ENCODE data around the gene TMEM212.
A peak's percentile ranks its signal among the peaks of the same experiment; 100 is the strongest.

TMEM212 gene

DNA sequence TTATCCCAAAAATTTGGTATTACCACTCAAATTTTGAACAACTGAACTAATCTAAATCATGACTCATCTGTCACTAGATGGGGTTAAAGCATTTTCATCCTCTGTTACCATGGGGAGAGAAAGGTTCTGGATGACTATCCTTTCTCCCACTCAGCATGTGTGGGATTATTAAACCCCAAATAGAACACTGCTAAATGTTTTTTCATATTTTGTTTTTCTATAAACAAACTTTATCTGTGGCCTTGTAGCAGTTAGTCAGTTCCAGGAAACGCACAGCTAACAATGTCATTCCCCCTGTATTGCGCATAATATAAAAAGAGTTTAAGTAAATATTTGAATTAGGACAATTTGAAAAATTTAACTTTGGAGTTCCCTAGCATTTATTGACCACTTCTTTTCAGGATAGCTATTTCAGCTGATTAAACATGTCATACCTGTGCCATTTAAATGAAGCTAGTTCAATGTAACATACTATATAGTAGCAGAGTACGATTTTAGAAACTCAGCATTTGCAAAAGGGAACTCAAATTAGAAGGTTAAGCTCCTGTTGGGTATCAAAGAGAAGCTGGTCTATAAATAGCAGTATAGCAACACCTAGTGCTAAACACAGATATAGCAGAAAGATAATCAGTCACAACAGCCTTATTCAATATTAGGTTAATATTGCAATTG lies 9.2 kb upstream of the TMEM212 start:
- no peak overlapping the region for H2AFZ ChIP-seq (ENCODE audit: low read depth, low read length)
- no peaks in the 10 kb centered on the region for H3K79me2 ChIP-seq (ENCODE audit: insufficient read depth, low read length)
- ATAC-seq (ENCODE audit: insufficient read depth, low read depth), result no peak
- no peaks in the 10 kb centered on the region for H3K36me3 ChIP-seq (ENCODE audit: insufficient read depth, low read length)
- no peak for TF ChIP-seq EZH2 (IDR thresholded peaks at IDR 0.05; ENCODE audit: borderline replicate concordance, low read depth, low read length, severe bottlenecking)
- TF ChIP-seq, protein P1, sequence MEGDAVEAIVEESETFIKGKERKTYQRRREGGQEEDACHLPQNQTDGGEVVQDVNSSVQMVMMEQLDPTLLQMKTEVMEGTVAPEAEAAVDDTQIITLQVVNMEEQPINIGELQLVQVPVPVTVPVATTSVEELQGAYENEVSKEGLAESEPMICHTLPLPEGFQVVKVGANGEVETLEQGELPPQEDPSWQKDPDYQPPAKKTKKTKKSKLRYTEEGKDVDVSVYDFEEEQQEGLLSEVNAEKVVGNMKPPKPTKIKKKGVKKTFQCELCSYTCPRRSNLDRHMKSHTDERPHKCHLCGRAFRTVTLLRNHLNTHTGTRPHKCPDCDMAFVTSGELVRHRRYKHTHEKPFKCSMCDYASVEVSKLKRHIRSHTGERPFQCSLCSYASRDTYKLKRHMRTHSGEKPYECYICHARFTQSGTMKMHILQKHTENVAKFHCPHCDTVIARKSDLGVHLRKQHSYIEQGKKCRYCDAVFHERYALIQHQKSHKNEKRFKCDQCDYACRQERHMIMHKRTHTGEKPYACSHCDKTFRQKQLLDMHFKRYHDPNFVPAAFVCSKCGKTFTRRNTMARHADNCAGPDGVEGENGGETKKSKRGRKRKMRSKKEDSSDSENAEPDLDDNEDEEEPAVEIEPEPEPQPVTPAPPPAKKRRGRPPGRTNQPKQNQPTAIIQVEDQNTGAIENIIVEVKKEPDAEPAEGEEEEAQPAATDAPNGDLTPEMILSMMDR (IDR thresholded peaks at IDR 0.05; ENCODE audit: borderline replicate concordance, extremely low read depth, low read length, poor library complexity, severe bottlenecking), result peak; percentile 46
- peaks cover 15% of the 10 kb centered on the region for H3K27me3 ChIP-seq (ENCODE audit: insufficient read depth, low read length, poor library complexity)
- H4K20me1 ChIP-seq (ENCODE audit: insufficient read depth, low read length), result no peaks in the 10 kb centered on the region
- H3K4me1 ChIP-seq (ENCODE audit: insufficient read depth, low read length), result no peaks in the 10 kb centered on the region
- H3K4me2 ChIP-seq (ENCODE audit: insufficient read depth, low read length), result no peak overlapping the region
- no peak overlapping the region for H3K27ac ChIP-seq (ENCODE audit: low read length)
- no peaks in the 10 kb centered on the region for H3K9me3 ChIP-seq (ENCODE audit: insufficient read depth, low read length, severe bottlenecking)
- no peak overlapping the region for H3K4me3 ChIP-seq (ENCODE audit: low read depth in 1 of 2, low read length in 2 of 2)
- H3K9ac ChIP-seq (ENCODE audit: low read depth, low read length), result no peak overlapping the region
- no peak for DNase-seq

DNA sequence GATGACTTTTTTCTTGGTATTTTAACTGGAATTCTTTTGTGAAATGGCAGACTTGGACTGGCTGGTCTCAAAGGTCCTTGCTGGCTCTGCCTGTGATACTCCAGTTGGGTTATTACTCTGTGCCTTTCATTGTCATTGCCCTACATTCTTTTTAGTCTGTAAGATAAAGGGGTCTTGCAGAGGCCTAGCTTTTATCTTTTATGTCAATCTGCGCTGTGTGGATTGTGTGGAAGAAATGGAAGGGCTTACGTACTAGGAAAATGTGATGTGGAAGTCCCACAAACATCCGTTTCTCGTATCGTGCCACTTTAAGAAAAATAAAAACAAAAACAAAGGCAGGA lies 8.7 kb upstream of the TMEM212 start:
- H2AFZ ChIP-seq (ENCODE audit: low read depth, low read length), result no peak overlapping the region
- H3K9ac ChIP-seq (ENCODE audit: low read depth, low read length), result no peak overlapping the region
- no peak overlapping the region for H3K27ac ChIP-seq (ENCODE audit: low read length)

DNA sequence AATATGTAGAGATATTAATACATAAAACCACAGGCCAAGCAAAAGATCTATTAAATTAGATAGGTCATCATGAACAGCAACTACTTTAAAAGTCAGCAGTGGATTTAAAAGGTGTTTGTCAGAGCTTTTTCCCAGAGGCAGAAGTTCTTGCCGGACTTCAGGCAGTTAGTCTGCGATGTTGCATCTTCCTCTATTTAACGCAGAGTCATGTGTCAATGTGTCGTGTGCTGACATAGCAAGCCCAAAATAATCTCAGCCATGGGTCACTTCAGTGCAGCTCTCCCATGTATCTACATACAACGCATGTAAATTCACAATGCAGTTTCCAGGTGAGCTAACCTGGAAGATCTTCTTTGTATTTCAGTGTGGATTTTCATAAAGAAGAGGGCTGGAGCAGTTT lies 8.0 kb upstream of the TMEM212 start:
- Histone ChIP-seq H3K79me2 (ENCODE audit: insufficient read depth, low read length) (no peaks in the 10 kb centered on the region), H3K4me1 (ENCODE audit: insufficient read depth, low read length) (no peaks in the 10 kb centered on the region), H3K9ac (ENCODE audit: low read depth, low read length) (no peak overlapping the region), H3K4me2 (ENCODE audit: insufficient read depth, low read length) (no peak overlapping the region), H3K27me3 (ENCODE audit: insufficient read depth, low read length, poor library complexity) (peaks cover 7% of the 10 kb centered on the region), H2AFZ (ENCODE audit: low read depth, low read length) (no peak overlapping the region), H4K20me1 (ENCODE audit: insufficient read depth, low read length) (no peaks in the 10 kb centered on the region), H3K4me3 (ENCODE audit: low read depth in 1 of 2, low read length in 2 of 2) (no peak overlapping the region), H3K36me3 (ENCODE audit: insufficient read depth, low read length) (no peaks in the 10 kb centered on the region), H3K9me3 (ENCODE audit: insufficient read depth, low read length, severe bottlenecking) (no peaks in the 10 kb centered on the region), H3K27ac (ENCODE audit: low read length) (no peak overlapping the region)
- ATAC-seq (ENCODE audit: insufficient read depth, low read depth), result no peak
- no peak for TF ChIP-seq EZH2 (IDR thresholded peaks at IDR 0.05; ENCODE audit: borderline replicate concordance, low read depth, low read length, severe bottlenecking)
- TF ChIP-seq, protein P1 (IDR thresholded peaks at IDR 0.05; ENCODE audit: borderline replicate concordance, extremely low read depth, low read length, poor library complexity, severe bottlenecking), result no peak
- no peak for DNase-seq

More for the DNA sequence above, 8.7 kb upstream of the TMEM212 start:
- Histone ChIP-seq H3K36me3 (ENCODE audit: insufficient read depth, low read length) (no peaks in the 10 kb centered on the region), H3K4me1 (ENCODE audit: insufficient read depth, low read length) (no peaks in the 10 kb centered on the region), H4K20me1 (ENCODE audit: insufficient read depth, low read length) (no peaks in the 10 kb centered on the region), H3K4me3 (ENCODE audit: low read depth in 1 of 2, low read length in 2 of 2) (no peak overlapping the region), H3K9me3 (ENCODE audit: insufficient read depth, low read length, severe bottlenecking) (no peaks in the 10 kb centered on the region), H3K79me2 (ENCODE audit: insufficient read depth, low read length) (no peaks in the 10 kb centered on the region), H3K27me3 (ENCODE audit: insufficient read depth, low read length, poor library complexity) (peaks cover 10% of the 10 kb centered on the region), H3K4me2 (ENCODE audit: insufficient read depth, low read length) (no peak overlapping the region)
- no peak for DNase-seq
- TF ChIP-seq, protein P1 (IDR thresholded peaks at IDR 0.05; ENCODE audit: borderline replicate concordance, extremely low read depth, low read length, poor library complexity, severe bottlenecking), result no peak
- no peak for TF ChIP-seq EZH2 (IDR thresholded peaks at IDR 0.05; ENCODE audit: borderline replicate concordance, low read depth, low read length, severe bottlenecking)
- no peak for ATAC-seq (ENCODE audit: insufficient read depth, low read depth)
